ENCODE data around the gene HABP2.

DNA sequence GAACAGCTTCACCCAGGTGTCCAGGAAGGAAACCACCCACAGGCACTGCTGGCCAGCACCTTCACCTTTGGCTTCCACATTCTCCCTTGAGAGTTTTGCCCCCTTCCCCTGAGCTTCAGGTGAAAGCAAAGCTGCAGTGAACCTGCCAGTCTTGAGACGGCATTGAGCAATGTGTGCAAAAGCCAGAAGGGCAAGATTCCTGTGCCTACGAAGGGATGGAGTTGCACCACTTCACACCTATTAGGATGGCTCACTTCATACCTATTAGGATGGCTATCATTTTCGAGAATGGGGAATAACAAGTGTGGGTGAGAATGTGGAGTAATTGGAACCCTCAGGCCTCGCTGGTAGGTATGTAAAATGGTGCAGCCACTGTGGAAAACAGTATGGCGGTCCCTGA lies 7.2 kb downstream of the HABP2 start:
- TF ChIP-seq, protein P1, sequence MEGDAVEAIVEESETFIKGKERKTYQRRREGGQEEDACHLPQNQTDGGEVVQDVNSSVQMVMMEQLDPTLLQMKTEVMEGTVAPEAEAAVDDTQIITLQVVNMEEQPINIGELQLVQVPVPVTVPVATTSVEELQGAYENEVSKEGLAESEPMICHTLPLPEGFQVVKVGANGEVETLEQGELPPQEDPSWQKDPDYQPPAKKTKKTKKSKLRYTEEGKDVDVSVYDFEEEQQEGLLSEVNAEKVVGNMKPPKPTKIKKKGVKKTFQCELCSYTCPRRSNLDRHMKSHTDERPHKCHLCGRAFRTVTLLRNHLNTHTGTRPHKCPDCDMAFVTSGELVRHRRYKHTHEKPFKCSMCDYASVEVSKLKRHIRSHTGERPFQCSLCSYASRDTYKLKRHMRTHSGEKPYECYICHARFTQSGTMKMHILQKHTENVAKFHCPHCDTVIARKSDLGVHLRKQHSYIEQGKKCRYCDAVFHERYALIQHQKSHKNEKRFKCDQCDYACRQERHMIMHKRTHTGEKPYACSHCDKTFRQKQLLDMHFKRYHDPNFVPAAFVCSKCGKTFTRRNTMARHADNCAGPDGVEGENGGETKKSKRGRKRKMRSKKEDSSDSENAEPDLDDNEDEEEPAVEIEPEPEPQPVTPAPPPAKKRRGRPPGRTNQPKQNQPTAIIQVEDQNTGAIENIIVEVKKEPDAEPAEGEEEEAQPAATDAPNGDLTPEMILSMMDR (IDR thresholded peaks at IDR 0.05; ENCODE audit: low read length), result no peak
- TF ChIP-seq EZH2 (IDR thresholded peaks at IDR 0.05; ENCODE audit: borderline replicate concordance, low read length), result no peak
